ENCODE data around the gene KCNB1. TPM values are rescaled to one million over a fixed set of nuclear protein-coding genes. Genes with fewer than 3 reads are reported as not detected.
A peak's percentile ranks its signal among the peaks of the same experiment; 100 is the strongest.

Gene KCNB1
- total and polyA plus RNA-seq, 8 donors = 0.12 to 21.0 (median 2.3) TPM; not detected in 1

GRCh38 chr20:49395659-49396058 is 86.8 kb downstream of the KCNB1 start:
- TF ChIP-seq CTCF (IDR thresholded peaks at IDR 0.05) (no peak), POLR2AphosphoS5 (IDR thresholded peaks at IDR 0.05) (no peak), POLR2A (IDR thresholded peaks at IDR 0.05) (no peak), EP300 (IDR thresholded peaks at IDR 0.05) (no peak)
- Histone ChIP-seq H3K27ac (peak overlapping the region in 4 of 5 donors; percentile 32 to 86 (median 66)), H3K4me1 (peaks cover 0 to 62% (median 24%) of the 10 kb centered on the region in 4 donors), H3K9me3 (no peaks in the 10 kb centered on the region), H3K27me3 (peaks cover 0 to 3% (median 0%) of the 10 kb centered on the region in 3 donors), H3K4me3 (no peak overlapping the region), H3K36me3 (no peaks in the 10 kb centered on the region)
- 67 to 89% (median 82%) methylated on average over 11 of the region's 11 CpGs for WGBS, 5 donors
- intact Hi-C loops (cut with DNase I; ENCODE audit: low total_unique reads) = no loop called here
- no peak for DNase-seq

GRCh38 chr20:49395183-49395582 is 87.3 kb downstream of the KCNB1 start:
- DNase-seq = peak in 1 of 2 donors; percentile 80
- Histone ChIP-seq H3K4me1 (peaks cover 0 to 57% (median 20%) of the 10 kb centered on the region in 4 donors), H3K4me3 (no peak overlapping the region), H3K9me3 (no peaks in the 10 kb centered on the region), H3K27me3 (peaks cover 0 to 3% (median 0%) of the 10 kb centered on the region in 3 donors), H3K27ac (peak overlapping the region in 4 of 5 donors; percentile 32 to 86 (median 66)), H3K36me3 (no peaks in the 10 kb centered on the region)
- TF ChIP-seq POLR2AphosphoS5 (IDR thresholded peaks at IDR 0.05) (peak in 2 of 3 donors; percentile 57 to 94), CTCF (IDR thresholded peaks at IDR 0.05) (no peak)
- intact Hi-C loops (cut with DNase I; ENCODE audit: low total_unique reads) = no loop called here
- 42 to 69% (median 64%) methylated on average over 14 of the region's 14 CpGs for WGBS, 5 donors

- DNase-seq = no peak
- Histone ChIP-seq H3K27me3 (peaks cover 0 to 3% (median 0%) of the 10 kb centered on the region in 3 donors), H3K36me3 (no peaks in the 10 kb centered on the region), H3K4me3 (no peak overlapping the region), H3K4me1 (peaks cover 0 to 53% (median 19%) of the 10 kb centered on the region in 4 donors), H3K9me3 (no peaks in the 10 kb centered on the region), H3K27ac (peak overlapping the region in 4 of 5 donors; percentile 16 to 86 (median 61))
- intact Hi-C loops (cut with DNase I; ENCODE audit: low total_unique reads) = no loop called here
- WGBS, 5 donors = 62 to 81% (median 80%) methylated on average over 8 of the region's 8 CpGs
- no peak for TF ChIP-seq POLR2A (IDR thresholded peaks at IDR 0.05)
- no peak for TF ChIP-seq POLR2AphosphoS5 (IDR thresholded peaks at IDR 0.05)
- TF ChIP-seq CTCF (IDR thresholded peaks at IDR 0.05) = no peak
- no peak for TF ChIP-seq EP300 (IDR thresholded peaks at IDR 0.05)
Observed at GRCh38 chr20:49394757-49395156, 87.7 kb downstream of the KCNB1 start.

GRCh38 chr20:49394264-49394663 is 88.2 kb downstream of the KCNB1 start:
- peak overlapping the region in 4 of 5 donors; percentile 16 to 86 (median 61) for H3K27ac ChIP-seq
- WGBS, 5 donors = 52 to 73% (median 68%) methylated on average over 4 of the region's 4 CpGs

GRCh38 chr20:49393803-49394202 is 88.7 kb downstream of the KCNB1 start:
- 58 to 83% (median 71%) methylated on average over 1 of the region's 1 CpG for WGBS, 5 donors
- Histone ChIP-seq H3K36me3 (no peaks in the 10 kb centered on the region), H3K9me3 (no peaks in the 10 kb centered on the region), H3K27me3 (peaks cover 0 to 3% (median 0%) of the 10 kb centered on the region in 3 donors), H3K4me3 (no peak overlapping the region), H3K27ac (peak overlapping the region in 1 of 5 donors; percentile 86), H3K4me1 (peaks cover 0 to 49% (median 18%) of the 10 kb centered on the region in 4 donors)
- intact Hi-C loops (cut with DNase I; ENCODE audit: low total_unique reads) = no loop called here
- no peak for DNase-seq
- TF ChIP-seq EP300 (IDR thresholded peaks at IDR 0.05) (no peak), POLR2AphosphoS5 (IDR thresholded peaks at IDR 0.05) (no peak), POLR2A (IDR thresholded peaks at IDR 0.05) (no peak), CTCF (IDR thresholded peaks at IDR 0.05) (no peak)

More at GRCh38 chr20:49394264-49394663, 88.2 kb downstream of the KCNB1 start:
- no peak for TF ChIP-seq POLR2A (IDR thresholded peaks at IDR 0.05)
- TF ChIP-seq POLR2AphosphoS5 (IDR thresholded peaks at IDR 0.05) = peak in 1 of 3 donors; percentile 87
- H3K4me1 ChIP-seq = peaks cover 0 to 49% (median 18%) of the 10 kb centered on the region in 4 donors
- no peaks in the 10 kb centered on the region for H3K36me3 ChIP-seq
- intact Hi-C loops (cut with DNase I; ENCODE audit: low total_unique reads) = no loop called here
- H3K4me3 ChIP-seq = no peak overlapping the region
- no peaks in the 10 kb centered on the region for H3K9me3 ChIP-seq
- peak in 1 of 2 donors; percentile 48 for DNase-seq
- H3K27me3 ChIP-seq = peaks cover 0 to 3% (median 0%) of the 10 kb centered on the region in 3 donors

Data from stomach (tissue), 9 donors.